Stomach (tissue), 4 donors: ENCODE data around the gene DNAH14.

Experiments
- EP300 ChIP-seq: sonication (generic); formaldehyde crosslinking; IDR thresholded peaks from one replicate; pipeline ENCODE4 v1.6.1; 2017; ENCODE audit warnings: antibody characterized with exemption
- POLR2A ChIP-seq, 4 donors: fragments of 450-650 bp; IDR thresholded peaks; one replicate each; pipeline ENCODE4 v1.6.1; 2016; ENCODE audit warnings: antibody characterized with exemption in 4 of 4, control low read depth in 2 of 4, mild to moderate bottlenecking in 1 of 4, moderate library complexity in 1 of 4
- POLR2AphosphoS5 ChIP-seq, 3 donors: sonication (generic); formaldehyde crosslinking; IDR thresholded peaks; one replicate each; pipeline ENCODE4 v1.6.1; 2016; ENCODE audit warnings: antibody characterized with exemption in 3 of 3
- TF ChIP-seq, protein P1 (sequence below), 7 experiments: fragments of 450-650 bp in 4 of 7; fragments of 200-600 bp in 3 of 7; sonication (generic) in 3 of 7; IDR thresholded peaks; one replicate each; pipeline ENCODE4 v1.5.1; 2016 to 2019; ENCODE audit warnings: antibody characterized with exemption in 7 of 7, control low read depth in 2 of 7, mild to moderate bottlenecking in 1 of 7

DNA sequence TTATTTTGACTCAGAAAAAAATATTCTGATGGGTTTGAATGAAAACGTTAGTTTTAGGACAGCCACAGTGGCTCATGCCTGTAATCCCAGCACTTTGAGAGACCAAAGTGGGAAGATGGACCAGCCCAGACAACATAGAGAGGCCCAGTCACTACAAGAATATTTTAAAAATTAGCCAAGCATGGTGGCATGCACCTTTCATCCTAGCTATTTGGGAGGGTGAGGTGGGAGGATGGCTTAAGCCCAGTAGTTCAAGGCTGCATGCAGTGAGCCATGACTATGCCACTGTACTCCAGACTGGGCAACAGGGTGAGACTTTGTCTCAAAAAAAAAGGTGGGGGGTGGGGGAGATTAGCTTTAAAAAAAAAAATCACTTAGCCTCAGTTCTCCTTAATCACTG is 370.9 kb downstream of the DNAH14 start:
- TF ChIP-seq POLR2A (IDR thresholded peaks at IDR 0.05) (no peak), POLR2AphosphoS5 (IDR thresholded peaks at IDR 0.05) (no peak), EP300 (no peak)
- TF ChIP-seq, protein P1, sequence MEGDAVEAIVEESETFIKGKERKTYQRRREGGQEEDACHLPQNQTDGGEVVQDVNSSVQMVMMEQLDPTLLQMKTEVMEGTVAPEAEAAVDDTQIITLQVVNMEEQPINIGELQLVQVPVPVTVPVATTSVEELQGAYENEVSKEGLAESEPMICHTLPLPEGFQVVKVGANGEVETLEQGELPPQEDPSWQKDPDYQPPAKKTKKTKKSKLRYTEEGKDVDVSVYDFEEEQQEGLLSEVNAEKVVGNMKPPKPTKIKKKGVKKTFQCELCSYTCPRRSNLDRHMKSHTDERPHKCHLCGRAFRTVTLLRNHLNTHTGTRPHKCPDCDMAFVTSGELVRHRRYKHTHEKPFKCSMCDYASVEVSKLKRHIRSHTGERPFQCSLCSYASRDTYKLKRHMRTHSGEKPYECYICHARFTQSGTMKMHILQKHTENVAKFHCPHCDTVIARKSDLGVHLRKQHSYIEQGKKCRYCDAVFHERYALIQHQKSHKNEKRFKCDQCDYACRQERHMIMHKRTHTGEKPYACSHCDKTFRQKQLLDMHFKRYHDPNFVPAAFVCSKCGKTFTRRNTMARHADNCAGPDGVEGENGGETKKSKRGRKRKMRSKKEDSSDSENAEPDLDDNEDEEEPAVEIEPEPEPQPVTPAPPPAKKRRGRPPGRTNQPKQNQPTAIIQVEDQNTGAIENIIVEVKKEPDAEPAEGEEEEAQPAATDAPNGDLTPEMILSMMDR (IDR thresholded peaks at IDR 0.05): no peak
